ENCODE data around the gene ELOVL2. TPM values are rescaled to one million over a fixed set of nuclear protein-coding genes. Genes with fewer than 3 reads are reported as not detected.
A peak's percentile ranks its signal among the peaks of the same experiment; 100 is the strongest.
"Not testable (repeated sequence)": the region's sequence is repeated elsewhere in the genome, so short reads cannot be mapped to it uniquely, and the experiment has no call there.

Gene ELOVL2
- polyA plus RNA-seq, 1 donor: 12.4 TPM

DNA sequence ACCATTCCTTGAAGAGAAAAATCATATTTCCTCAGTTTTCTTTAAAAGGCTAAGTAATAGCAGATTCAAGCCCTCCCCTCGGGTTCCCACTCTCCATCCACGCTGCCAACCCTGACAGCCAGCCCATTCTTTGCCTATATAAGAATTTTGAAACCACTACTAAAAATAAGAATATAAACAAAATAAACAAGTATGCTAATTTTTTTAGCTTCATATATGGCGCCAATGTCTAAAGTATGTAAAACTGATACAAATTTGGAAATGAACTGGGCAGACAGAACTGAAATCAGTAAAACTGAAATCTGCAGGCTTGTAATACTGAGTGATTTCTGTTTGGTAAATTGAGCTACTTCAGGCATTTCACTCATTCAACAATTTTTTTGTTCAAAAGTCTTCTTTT, 19.0 kb downstream of the ELOVL2 start:
- no peak for DNase-seq

DNA sequence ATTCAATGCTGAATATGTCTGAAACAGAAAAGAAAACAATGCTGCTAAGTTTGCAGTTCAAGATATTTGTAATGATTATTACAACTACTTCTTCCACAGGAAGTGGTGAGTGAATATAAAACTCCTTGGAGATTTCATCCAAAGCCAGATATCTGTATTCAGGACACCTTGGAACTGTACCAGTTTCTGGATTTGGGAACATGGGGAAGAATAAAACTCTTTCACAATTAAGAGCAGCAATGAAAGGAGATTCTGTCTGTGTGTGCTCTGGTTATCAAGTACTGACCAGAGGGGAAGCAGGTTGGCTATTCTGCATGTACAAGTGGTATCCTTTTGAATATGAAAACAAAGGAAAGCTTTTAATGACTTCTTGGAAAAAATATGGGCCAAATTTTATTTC, 21.1 kb downstream of the ELOVL2 start:
- DNase-seq: no peak

- no peak for DNase-seq
Measured at GRCh38 chr6:11021714-11022113, 22.4 kb downstream of the ELOVL2 start.

DNA sequence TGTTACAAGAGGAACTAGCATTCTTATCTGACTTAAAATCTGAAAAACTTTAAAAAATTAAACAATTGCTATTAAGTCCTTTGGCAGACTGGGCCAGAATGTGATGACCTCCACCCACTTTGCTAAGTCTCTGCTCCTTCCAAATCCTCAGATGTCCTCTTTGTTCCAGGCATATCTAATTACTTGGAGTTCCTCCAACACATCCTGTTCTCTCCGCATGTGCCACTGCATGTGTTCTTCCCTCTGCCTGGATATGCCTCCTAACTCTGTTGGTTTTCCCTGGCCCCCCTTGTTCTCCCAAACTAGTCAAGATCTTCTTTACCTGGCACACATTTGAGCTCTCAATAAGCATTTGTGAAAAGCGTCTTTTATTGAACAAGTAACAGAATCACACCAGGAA, 23.1 kb downstream of the ELOVL2 start:
- DNase-seq: no peak

GRCh38 chr6:11018225-11018624, 25.9 kb downstream of the ELOVL2 start:
- no peak for DNase-seq

DNA sequence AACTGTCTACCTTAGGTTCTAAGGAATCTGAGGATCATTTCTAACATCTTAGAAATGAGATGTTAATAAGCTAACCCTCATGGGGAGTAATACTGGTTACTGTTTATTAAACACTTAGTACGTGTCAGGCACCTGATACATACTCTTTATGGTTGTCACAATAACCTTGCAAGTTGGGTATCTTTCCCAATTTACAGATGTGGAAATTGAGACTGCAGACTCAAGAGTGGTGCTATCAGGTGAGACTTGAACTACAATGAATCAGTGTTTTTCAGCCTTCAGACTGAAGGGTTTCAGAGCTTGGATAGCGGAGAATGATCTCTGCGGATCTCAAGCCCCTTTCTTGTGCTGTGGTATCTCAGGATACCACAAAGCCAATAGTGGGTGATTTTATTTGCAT, 27.0 kb downstream of the ELOVL2 start:
- no peak for DNase-seq

GRCh38 chr6:11016452-11016851, 27.7 kb downstream of the ELOVL2 start:
- DNase-seq: no peak

GRCh38 chr6:11015102-11015501, 29.0 kb downstream of the ELOVL2 start:
- no peak for DNase-seq

DNA sequence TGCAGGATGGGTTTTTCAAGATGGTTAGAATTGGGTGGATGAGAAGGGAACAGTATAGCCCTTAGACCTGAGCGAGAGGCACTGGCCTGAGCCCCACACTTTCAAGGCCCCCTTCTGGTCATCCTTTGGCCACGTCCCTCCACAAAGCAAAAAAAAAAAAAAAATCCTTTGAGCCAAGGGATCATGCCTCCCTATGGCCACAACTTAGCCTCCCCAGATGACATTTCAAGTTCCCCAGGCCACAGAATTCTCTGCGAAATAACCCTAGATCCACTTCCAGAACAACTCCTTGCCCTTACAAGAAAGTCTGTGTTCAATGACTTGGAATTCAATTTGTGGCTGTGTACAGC, 30.4 kb downstream of the ELOVL2 start:
- no peak for DNase-seq

DNA sequence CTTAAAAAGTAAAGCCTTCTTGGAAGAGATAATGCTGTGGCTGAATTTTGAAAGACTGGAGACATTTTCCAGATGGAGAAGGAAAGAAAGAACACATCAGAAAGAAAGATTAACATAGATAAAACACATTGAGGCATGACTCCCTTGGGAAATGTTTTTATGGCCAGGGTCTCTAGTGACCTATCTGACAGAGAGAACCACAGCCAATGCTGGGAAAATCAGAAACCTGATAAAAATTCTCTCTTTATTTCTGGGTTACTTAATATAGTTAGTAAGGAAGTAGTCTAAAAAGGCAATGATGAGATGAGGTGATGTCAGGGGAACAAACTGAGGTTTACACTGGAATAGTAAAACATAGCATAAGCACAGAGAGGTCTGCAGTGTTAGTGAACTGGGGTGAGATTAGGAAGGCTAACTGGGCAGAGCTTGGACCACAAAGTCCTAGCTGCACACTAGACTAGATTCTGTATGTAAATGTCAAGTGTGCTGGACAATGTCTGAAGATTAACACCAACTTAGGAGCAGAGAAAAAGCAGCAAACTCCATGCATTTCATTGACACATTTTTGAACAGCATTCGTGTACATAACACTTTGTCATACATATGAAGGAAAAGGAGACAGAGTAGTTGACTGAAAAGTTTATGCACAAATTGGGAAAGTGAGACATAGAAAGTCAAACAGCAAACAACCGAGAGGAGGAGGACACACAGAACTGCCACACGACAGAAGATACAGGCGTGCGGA, 31.0 kb downstream of the ELOVL2 start:
- DNase-seq: no peak

DNA sequence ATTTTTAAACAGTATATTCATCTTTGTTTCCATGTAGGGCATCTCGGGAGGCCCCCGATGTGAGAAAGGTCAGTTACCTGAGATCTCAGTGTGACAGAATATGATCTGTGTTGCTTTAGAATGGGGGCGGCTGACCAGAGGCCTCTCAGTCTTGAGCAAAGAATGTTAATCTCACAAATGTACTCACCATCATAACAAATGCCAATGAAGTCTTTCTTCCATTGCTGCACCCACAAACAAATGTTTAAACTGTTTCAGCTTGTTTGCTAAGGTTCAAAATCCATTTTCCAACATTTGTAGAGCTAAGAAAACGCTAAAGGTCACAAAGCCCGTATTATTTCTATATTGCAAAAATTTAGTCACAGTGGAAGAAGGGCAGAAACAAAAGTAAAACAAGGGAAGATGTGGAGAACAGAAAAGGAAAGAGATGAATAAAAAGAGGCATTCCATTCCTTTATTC, 31.8 kb downstream of the ELOVL2 start:
- DNase-seq: no peak

DNA sequence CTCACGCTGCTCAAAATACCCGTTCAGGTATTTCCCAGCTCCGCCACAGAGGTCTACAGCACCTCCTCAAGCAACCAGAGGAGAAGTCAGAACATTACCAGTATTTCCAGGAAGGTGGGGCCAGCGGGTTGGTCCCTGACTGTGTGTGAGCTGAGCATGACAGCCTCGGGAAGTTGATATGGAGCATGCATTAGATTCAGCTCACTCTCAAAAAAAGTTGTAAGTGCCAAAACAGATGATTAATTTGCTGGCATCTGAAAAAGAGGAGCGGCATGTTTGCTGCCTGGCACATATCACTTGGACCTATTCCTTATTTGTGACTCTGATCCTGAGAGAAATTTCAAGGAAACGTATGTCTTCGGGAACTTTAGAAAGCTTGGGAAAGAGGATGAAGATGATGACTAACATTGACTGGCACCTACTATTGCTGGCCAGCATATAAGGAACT, 32.3 kb downstream of the ELOVL2 start:
- peak; percentile 41 for DNase-seq

GRCh38 chr6:11009353-11009752, 34.8 kb downstream of the ELOVL2 start:
- no peak for DNase-seq

GRCh38 chr6:11008821-11009220, 35.3 kb downstream of the ELOVL2 start:
- no peak for DNase-seq

DNA sequence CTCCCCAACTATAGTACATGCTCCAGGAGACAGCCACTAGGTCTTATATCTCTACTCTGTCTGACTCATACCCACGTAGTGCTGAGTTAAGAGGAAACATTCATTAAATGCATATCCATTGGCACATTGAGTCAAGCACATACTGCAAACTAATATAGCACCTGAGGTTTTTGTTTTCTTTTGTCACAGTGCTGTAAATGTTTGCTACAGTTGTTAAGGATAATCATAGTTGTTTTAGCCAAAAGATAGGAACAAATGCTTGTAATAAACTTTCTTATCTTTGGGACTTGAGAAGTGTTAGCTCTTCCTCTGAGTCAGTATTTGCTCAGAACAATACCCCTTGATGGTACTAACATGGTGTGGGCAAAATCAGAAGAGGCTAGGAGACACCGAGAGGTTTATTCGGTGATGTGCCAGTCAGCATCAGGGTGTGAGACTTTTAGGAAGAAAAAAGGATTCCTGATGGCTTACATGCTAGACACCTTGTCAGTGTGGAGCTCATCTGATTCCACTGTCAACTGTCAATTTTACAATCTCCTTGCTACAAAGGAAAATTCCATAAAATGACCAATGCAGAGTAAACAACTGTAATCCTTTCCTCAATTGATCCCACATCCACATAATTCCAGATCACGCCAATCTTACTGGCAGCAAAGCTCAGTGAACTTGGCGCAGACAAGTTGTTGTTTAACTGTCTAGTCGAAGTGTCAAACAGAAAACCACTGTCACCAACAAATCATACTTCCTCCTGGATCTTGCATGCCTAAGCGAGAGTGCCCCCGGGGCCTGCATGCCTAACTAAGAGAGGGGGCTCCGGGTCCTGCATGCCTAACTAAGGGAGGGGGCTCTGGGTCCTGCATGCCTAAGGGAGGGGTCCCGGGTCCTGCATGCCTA, 36.1 kb downstream of the ELOVL2 start:
- DNase-seq: no peak

- no peak for DNase-seq
Measured at GRCh38 chr6:11006061-11006460, 38.0 kb downstream of the ELOVL2 start.

DNA sequence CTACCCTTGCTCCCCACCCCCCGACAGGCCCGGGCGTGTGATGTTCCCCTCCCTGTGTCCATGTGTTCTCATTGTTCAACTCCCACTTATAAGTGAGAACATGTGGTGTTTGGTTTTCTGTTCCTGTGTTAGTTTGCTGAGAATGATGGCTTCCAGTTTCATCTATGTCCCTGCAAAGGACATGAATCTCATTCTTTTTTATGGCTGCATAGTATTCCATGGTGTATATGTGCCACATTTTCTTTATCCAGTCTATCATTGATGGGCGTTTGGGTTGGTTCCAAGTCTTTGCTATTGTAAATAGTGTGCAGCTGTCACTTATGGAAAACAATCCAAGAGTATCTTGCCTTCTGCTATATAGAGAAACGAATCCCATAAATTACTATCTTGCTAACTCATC, 40.8 kb downstream of the ELOVL2 start:
- DNase-seq: not testable (repeated sequence)

GRCh38 chr6:11002176-11002575, 41.9 kb downstream of the ELOVL2 start:
- DNase-seq: no peak

GRCh38 chr6:10999994-11000393, 44.1 kb downstream of the ELOVL2 start:
- DNase-seq: no peak

GRCh38 chr6:10995114-10995707, 48.9 kb downstream of the ELOVL2 start:
- no peak for DNase-seq

DNA sequence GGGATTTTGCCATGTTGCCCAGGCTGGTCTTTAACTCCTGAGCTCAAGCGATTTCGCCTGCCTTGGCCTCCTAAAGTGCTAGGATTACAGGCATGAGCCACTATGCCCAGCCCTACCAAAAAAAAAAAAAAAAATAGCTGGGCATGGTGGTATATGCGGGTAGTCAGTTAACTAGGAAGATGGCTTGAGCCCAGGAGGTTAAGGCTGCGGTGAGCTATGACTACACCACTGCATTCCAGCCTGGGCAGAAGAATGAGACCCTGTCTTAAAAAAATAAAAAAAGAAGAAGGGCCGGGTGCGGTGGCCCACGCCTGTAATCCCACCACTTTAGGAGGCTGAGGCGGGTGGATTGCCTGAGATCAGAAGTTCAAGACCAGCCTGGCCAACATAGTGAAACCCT, 50.2 kb downstream of the ELOVL2 start:
- no peak for DNase-seq

DNA sequence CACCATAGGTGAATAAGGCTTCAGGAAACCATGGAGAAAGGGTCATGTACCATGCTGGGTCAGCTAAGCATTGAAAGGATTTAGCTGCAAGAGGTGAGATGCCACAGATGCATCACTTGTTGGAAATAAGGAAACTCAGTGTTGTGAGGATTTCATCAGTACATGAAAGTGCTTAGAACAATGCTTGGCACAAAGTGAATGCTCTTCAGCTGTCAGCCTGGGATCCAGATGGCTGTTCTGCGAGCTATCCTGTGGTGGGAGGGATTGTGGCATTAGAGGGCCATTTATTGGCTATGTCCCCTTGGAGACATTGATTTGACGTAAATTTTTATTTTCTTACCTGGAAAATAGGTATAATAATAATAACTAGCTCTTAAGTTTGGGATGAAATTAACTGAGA, 53.0 kb downstream of the ELOVL2 start:
- DNase-seq: no peak

- DNase-seq: no peak
Measured at GRCh38 chr6:10989587-10989986, 54.5 kb downstream of the ELOVL2 start.

All from left kidney (tissue), 2 donors.